Keratinocyte (primary cell): ENCODE results near the gene PROM1. TPM values are rescaled to one million over a fixed set of nuclear protein-coding genes. Genes with fewer than 3 reads are reported as not detected.

Source experiments
- DNase-seq: peaks from one replicate; pipeline ENCODE4 v3.0.0-alpha.2; 2011; ENCODE audit warnings: low read depth, missing footprints, low spot score
- FAIRE-seq: peaks from 2 replicates; lab custom pipeline; 2011; peaks lifted over from hg19 to GRCh38; lab: Jason Lieb, UNC
- H2AFZ ChIP-seq: 2 replicates; pipeline ENCODE4 v1.6.0; 2012; ENCODE audit warnings: low read length, control low read depth, inconsistent platforms; ENCODE audit not compliant: control insufficient read depth
- H3K27ac ChIP-seq: 2 replicates; pipeline ENCODE4 v1.5.1; 2011; ENCODE audit warnings: low read length; ENCODE audit not compliant: control insufficient read depth, insufficient read depth
- H3K27me3 ChIP-seq: 3 replicates; pipeline ENCODE4 v1.6.0; 2011; ENCODE audit warnings: low read length; ENCODE audit not compliant: control insufficient read depth, insufficient read depth; ENCODE audit errors: extremely low read depth
- H3K36me3 ChIP-seq, 2 experiments: 2 replicates in 1 of 2; 3 replicates in 1 of 2; pipeline ENCODE4 v1.5.1; 2011; ENCODE audit warnings: low read length in 2 of 2, mild to moderate bottlenecking in 1 of 2; ENCODE audit not compliant: control insufficient read depth in 2 of 2, insufficient read depth in 2 of 2; ENCODE audit errors: extremely low read depth in 1 of 2
- H3K4me1 ChIP-seq: 3 replicates; pipeline ENCODE4 v1.5.1; 2011; ENCODE audit warnings: low read length; ENCODE audit not compliant: control insufficient read depth, insufficient read depth; ENCODE audit errors: extremely low read depth
- H3K4me2 ChIP-seq: 3 replicates; pipeline ENCODE4 v1.6.0; 2011; ENCODE audit warnings: low read depth, low read length; ENCODE audit not compliant: control insufficient read depth, insufficient read depth; ENCODE audit errors: extremely low read depth
- H3K4me3 ChIP-seq, 3 experiments: fragments of 200-600 bp in 1 of 3; sonication (generic) in 1 of 3; 2 replicates in 2 of 3; 3 replicates in 1 of 3; pipeline ENCODE4 v1.5.1; 2011 to 2016; ENCODE audit warnings: low read length in 3 of 3, mild to moderate bottlenecking in 3 of 3, control low read depth in 2 of 3, inconsistent platforms in 1 of 3, low read depth in 1 of 3, mixed read lengths in 1 of 3, mixed run types in 1 of 3, moderate library complexity in 1 of 3; ENCODE audit not compliant: control insufficient read depth in 2 of 3, insufficient read depth in 2 of 3; ENCODE audit errors: extremely low read depth in 1 of 3
- H3K79me2 ChIP-seq: 2 replicates; pipeline ENCODE4 v1.6.0; 2012; ENCODE audit warnings: low read length; ENCODE audit not compliant: control insufficient read depth, insufficient read depth
- H3K9ac ChIP-seq: 3 replicates; pipeline ENCODE4 v1.6.0; 2011; ENCODE audit warnings: low read length; ENCODE audit not compliant: control insufficient read depth, insufficient read depth; ENCODE audit errors: extremely low read depth
- H3K9me1 ChIP-seq: 3 replicates; pipeline ENCODE4 v1.6.0; 2011; ENCODE audit warnings: low read length; ENCODE audit not compliant: control insufficient read depth, insufficient read depth; ENCODE audit errors: extremely low read depth
- H3K9me3 ChIP-seq: 2 replicates; pipeline ENCODE4 v1.5.1; 2012; ENCODE audit warnings: low read depth, low read length; ENCODE audit not compliant: control insufficient read depth
- H4K20me1 ChIP-seq: 3 replicates; pipeline ENCODE4 v1.6.0; 2011; ENCODE audit warnings: low read length; ENCODE audit not compliant: control insufficient read depth, insufficient read depth; ENCODE audit errors: extremely low read depth
- CTCF ChIP-seq, 3 experiments: IDR thresholded peaks in 1 of 3; conservative IDR thresholded peaks in 1 of 3; optimal IDR thresholded peaks in 1 of 3; 2 replicates in 2 of 3; 3 replicates in 1 of 3; pipeline versions ENCODE3 to v1.5.1; 2011; ENCODE audit warnings: low read length in 3 of 3, mild to moderate bottlenecking in 3 of 3, moderate library complexity in 2 of 3, control low read depth in 1 of 3, inconsistent platforms in 1 of 3; ENCODE audit not compliant: insufficient read depth in 2 of 3; ENCODE audit errors: extremely low read depth in 1 of 3
- EZH2 ChIP-seq: IDR thresholded peaks from one replicate; pipeline ENCODE4 v1.6.1; 2012; ENCODE audit warnings: inconsistent platforms, mild to moderate bottlenecking, low read length, moderate library complexity
- dilution Hi-C: fragments of 300-500 bp; cut with MboI; formaldehyde crosslinking; loops from one replicate; pipeline ENCODE4 v1.7.0; 2020; ENCODE audit warnings: low sequenced_read_pairs; ENCODE audit not compliant: extremely low pct_ligation_motif_present
- polyA plus RNA-seq, 5 experiments: library from polyadenylated mRNA; depleted of rRNA in 3 of 5; stranded (reverse) in 3 of 5; stranded (forward) in 1 of 5; unstranded in 1 of 5; fragments of >200 nt; gene quantifications; 1 replicate in 1 of 5; 2 replicates in 3 of 5; 3 replicates in 1 of 5; pipeline versions ENCODE4 v1.2.1 to v1.2.3, GENCODE V29; 2011 to 2012; ENCODE audit warnings: missing spikeins in 2 of 5, low read depth in 1 of 5, low replicate concordance in 1 of 5

The PROM1 gene
- polyA plus RNA-seq, 1 donor (not counting 4 experiments of a cell fraction or from before 2014, with no cell fraction given) = not detected

- Histone ChIP-seq H3K9ac (no peak overlapping the region), H2AFZ (no peak overlapping the region), H3K27me3 (peaks cover 11% of the 10 kb centered on the region), H3K4me1 (no peaks in the 10 kb centered on the region), H3K9me1 (no peaks in the 10 kb centered on the region), H4K20me1 (no peaks in the 10 kb centered on the region), H3K79me2 (no peaks in the 10 kb centered on the region), H3K27ac (no peak overlapping the region), H3K4me3 (no peak overlapping the region), H3K9me3 (no peaks in the 10 kb centered on the region), H3K4me2 (no peak overlapping the region), H3K36me3 (no peaks in the 10 kb centered on the region)
- dilution Hi-C loops = no loop called here
- no peak for TF ChIP-seq EZH2
- TF ChIP-seq CTCF (optimal IDR thresholded peaks at IDR 0.05 in 1 of 3, IDR thresholded peaks at IDR 0.05 in 1 of 3, conservative IDR thresholded peaks at IDR 0.05 in 1 of 3; ENCODE audit: extremely low read depth in 1 of 3, insufficient read depth in 2 of 3, low read length in 3 of 3) = no peak
- no peak for FAIRE-seq
- no peak for DNase-seq
These were observed 67.3 kb downstream of the PROM1 start for GRCh38 chr4:16016536-16016935.

- no peaks in the 10 kb centered on the region for H3K36me3 ChIP-seq
- no peak overlapping the region for H3K27ac ChIP-seq
- peaks cover 7% of the 10 kb centered on the region for H3K27me3 ChIP-seq
- H3K4me3 ChIP-seq = no peak overlapping the region
- DNase-seq (no peak), FAIRE-seq (no peak)
- no peaks in the 10 kb centered on the region for H3K79me2 ChIP-seq
- no peak overlapping the region for H3K4me2 ChIP-seq
- no peaks in the 10 kb centered on the region for H3K9me3 ChIP-seq
- H3K4me1 ChIP-seq = no peaks in the 10 kb centered on the region
- no peaks in the 10 kb centered on the region for H4K20me1 ChIP-seq
- TF ChIP-seq EZH2 (no peak), CTCF (optimal IDR thresholded peaks at IDR 0.05 in 1 of 3, IDR thresholded peaks at IDR 0.05 in 1 of 3, conservative IDR thresholded peaks at IDR 0.05 in 1 of 3; ENCODE audit: extremely low read depth in 1 of 3, insufficient read depth in 2 of 3, low read length in 3 of 3) (no peak)
- H3K9ac ChIP-seq = no peak overlapping the region
- dilution Hi-C loops = no loop called here
- no peaks in the 10 kb centered on the region for H3K9me1 ChIP-seq
- no peak overlapping the region for H2AFZ ChIP-seq
These were observed 72.7 kb downstream of the PROM1 start for GRCh38 chr4:16011173-16011572.
